CD1c-positive myeloid dendritic cell (primary cell): Measurements from ENCODE around the gene TIGD1.
"Not testable (repeated sequence)": the region's sequence is repeated elsewhere in the genome, so short reads cannot be mapped to it uniquely, and the experiment has no call there.

Experiments used
- DNase-seq: peaks from one replicate; pipeline ENCODE4 v3.0.0-alpha.2; 2016; ENCODE audit errors: extremely low spot score

Gene TIGD1

GRCh38 chr2:232570481-232570880 is 20.1 kb upstream of the TIGD1 start:
- DNase-seq = not testable (repeated sequence)

- peak; percentile 33 for DNase-seq
Measured at GRCh38 chr2:232569541-232569940, 19.2 kb upstream of the TIGD1 start.

GRCh38 chr2:232568161-232568560 is 17.8 kb upstream of the TIGD1 start:
- peak; percentile 57 for DNase-seq

- no peak for DNase-seq
Measured at GRCh38 chr2:232567721-232568120, 17.4 kb upstream of the TIGD1 start.

- no peak for DNase-seq
Measured at GRCh38 chr2:232563580-232563979, 13.2 kb upstream of the TIGD1 start.

- DNase-seq = peak; percentile 71
Measured at GRCh38 chr2:232562515-232563151, 12.3 kb upstream of the TIGD1 start.

- no peak for DNase-seq
Measured at GRCh38 chr2:232556426-232556825, 6.1 kb upstream of the TIGD1 start.

- DNase-seq = no peak
Measured at GRCh38 chr2:232551776-232552175, 1.4 kb upstream of the TIGD1 start.

- DNase-seq = no peak
Measured at GRCh38 chr2:232551250-232551638, 887 bp upstream of the TIGD1 start.

GRCh38 chr2:232549655-232550353 is 553 bp downstream of the TIGD1 start:
- no peak for DNase-seq

- no peak for DNase-seq
Measured at GRCh38 chr2:232547991-232548390, 2.4 kb downstream of the TIGD1 start.

GRCh38 chr2:232545511-232546375 is 4.6 kb downstream of the TIGD1 start:
- DNase-seq = no peak

- no peak for DNase-seq
Measured at GRCh38 chr2:232544674-232545073, 5.7 kb downstream of the TIGD1 start.

GRCh38 chr2:232543928-232544631 is 6.3 kb downstream of the TIGD1 start:
- no peak for DNase-seq

- DNase-seq = no peak
Measured at GRCh38 chr2:232543491-232543890, 6.9 kb downstream of the TIGD1 start.

GRCh38 chr2:232542715-232543467 is 7.5 kb downstream of the TIGD1 start:
- DNase-seq = no peak

GRCh38 chr2:232541961-232542714 is 8.2 kb downstream of the TIGD1 start:
- no peak for DNase-seq

GRCh38 chr2:232541195-232541960 is 9.0 kb downstream of the TIGD1 start:
- DNase-seq = peak; percentile 25

GRCh38 chr2:232540441-232541041 is 9.8 kb downstream of the TIGD1 start:
- no peak for DNase-seq
